AG10803 (cell line): ENCODE data around the gene GOLGA1.

Experiments
- DNase-seq: peaks from one replicate; pipeline ENCODE4 v3.0.0; 2010; ENCODE audit warnings: low read depth
- H3K4me3 ChIP-seq: 2 replicates; pipeline ENCODE4 v1.5.1; 2011; ENCODE audit warnings: mild to moderate bottlenecking, low read length, control low read depth
- CTCF ChIP-seq: conservative IDR thresholded peaks from 2 replicates; pipeline ENCODE4 v1.5.1; 2011; ENCODE audit warnings: mild to moderate bottlenecking, low read length, control low read depth, inconsistent platforms

The GOLGA1 gene

GRCh38 chr9:124913378-124913777 is 27.5 kb downstream of the GOLGA1 start:
- TF ChIP-seq CTCF: no peak
- DNase-seq: no peak
- no peak overlapping the region for H3K4me3 ChIP-seq

GRCh38 chr9:124911766-124912165 is 29.1 kb downstream of the GOLGA1 start:
- no peak for DNase-seq
- TF ChIP-seq CTCF: no peak
- H3K4me3 ChIP-seq: no peak overlapping the region

GRCh38 chr9:124908098-124908497 is 32.8 kb downstream of the GOLGA1 start:
- TF ChIP-seq CTCF: no peak

GRCh38 chr9:124906966-124907365 is 33.9 kb downstream of the GOLGA1 start:
- TF ChIP-seq CTCF: no peak
- no peak overlapping the region for H3K4me3 ChIP-seq
- DNase-seq: no peak

More at GRCh38 chr9:124908098-124908497, 32.8 kb downstream of the GOLGA1 start:
- DNase-seq: no peak
- H3K4me3 ChIP-seq: no peak overlapping the region

- H3K4me3 ChIP-seq: no peak overlapping the region
- no peak for DNase-seq
- TF ChIP-seq CTCF: no peak
Measured at GRCh38 chr9:124899845-124900244, 41.0 kb downstream of the GOLGA1 start.

- no peak for DNase-seq
- no peak overlapping the region for H3K4me3 ChIP-seq
- no peak for TF ChIP-seq CTCF
Measured at GRCh38 chr9:124897570-124898460, 43.1 kb downstream of the GOLGA1 start.

GRCh38 chr9:124894741-124895170 is 46.1 kb downstream of the GOLGA1 start:
- H3K4me3 ChIP-seq: no peak overlapping the region
- peak; percentile 65 for TF ChIP-seq CTCF
- peak; percentile 50 for DNase-seq
